Activated CD8-positive, alpha-beta memory T cell treated with anti-CD3 and anti-CD28 coated beads for 24 hours (primary cell): Measurements from ENCODE around the gene TMEM182.

Experiments
- DNase-seq: peaks from one replicate; pipeline ENCODE4 v3.0.0-alpha.2; 2020

Gene TMEM182

DNA sequence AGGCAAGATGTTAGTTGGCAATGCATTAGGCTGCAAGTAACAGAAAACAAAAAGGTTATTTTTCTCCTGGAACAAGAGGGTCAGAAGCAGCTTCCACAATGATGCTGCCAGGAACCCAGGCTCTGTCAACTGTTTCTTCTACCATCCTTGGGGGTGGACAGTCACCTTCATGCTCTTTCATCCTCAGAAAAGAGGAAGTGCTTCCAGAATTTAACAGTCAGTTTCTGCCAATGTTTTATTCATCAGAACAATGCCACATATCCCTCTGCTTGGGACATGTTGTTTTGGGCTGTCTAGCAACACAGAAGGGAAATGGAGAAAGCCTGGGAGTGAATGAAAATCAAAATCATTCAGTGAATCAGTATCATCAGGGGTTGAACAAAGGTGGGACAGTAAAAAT, 7.1 kb downstream of the TMEM182 start:
- no peak for DNase-seq

DNA sequence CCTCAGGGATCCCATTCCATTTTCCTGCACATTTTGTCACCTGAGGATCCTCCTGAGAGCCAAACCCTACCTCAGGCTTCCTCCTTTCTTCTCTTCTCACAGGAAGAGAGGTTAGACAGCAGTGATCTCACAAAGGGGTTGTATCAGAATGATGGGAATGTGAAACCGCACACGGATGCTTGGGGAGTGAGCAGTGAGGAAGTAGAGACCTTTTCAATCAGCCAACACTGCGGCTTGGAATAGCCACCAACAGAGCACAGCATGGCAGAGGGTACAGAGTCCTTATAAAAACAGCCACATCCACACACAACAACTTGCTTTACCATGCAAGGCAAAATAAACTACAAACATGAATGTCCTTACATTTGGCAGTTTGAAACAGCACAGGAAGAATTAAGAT, 8.7 kb downstream of the TMEM182 start:
- no peak for DNase-seq

DNA sequence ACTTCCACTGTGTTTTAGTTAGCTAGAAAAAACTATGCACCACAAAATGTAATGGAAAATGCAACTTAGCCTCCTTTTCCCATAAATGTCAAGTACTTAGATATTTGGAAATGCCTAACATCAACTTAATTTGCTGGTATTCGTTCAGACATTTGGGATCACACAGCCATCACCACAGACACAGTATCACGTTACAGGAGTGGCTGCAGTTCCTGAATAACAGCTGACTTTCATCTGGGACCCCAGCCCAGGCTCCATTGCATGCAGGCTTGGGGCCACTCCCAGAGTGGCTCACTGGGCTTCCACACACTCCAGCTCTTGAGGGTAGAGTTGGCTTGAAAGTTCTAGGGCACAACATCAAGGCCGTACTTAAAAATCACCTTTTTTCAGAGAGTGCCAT, 9.3 kb downstream of the TMEM182 start:
- DNase-seq, result no peak

- no peak for DNase-seq
Measured at GRCh38 chr2:102772659-102773058, 10.8 kb downstream of the TMEM182 start.

- DNase-seq, result no peak
Measured at GRCh38 chr2:102773149-102773705, 11.4 kb downstream of the TMEM182 start.

DNA sequence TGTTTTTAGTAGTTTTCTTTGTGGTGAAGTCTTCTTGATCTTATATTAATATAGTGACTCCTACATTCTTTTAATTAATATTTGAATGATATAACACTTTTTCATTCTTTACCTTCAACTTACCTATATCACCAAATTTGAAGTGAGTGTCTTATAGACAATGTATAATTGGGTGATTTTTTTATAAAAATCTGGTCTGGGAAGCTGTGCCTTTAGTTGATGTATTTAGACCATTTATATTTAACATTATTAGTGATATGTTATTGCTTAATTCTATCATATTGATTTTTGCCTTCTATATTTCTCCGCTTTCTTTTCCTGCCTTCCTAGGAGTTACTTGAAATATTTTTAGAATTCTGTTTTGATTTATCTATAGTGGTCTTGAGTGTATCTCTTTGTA, 16.4 kb downstream of the TMEM182 start:
- no peak for DNase-seq

- DNase-seq, result no peak
Measured at GRCh38 chr2:102780467-102780866, 18.6 kb downstream of the TMEM182 start.

DNA sequence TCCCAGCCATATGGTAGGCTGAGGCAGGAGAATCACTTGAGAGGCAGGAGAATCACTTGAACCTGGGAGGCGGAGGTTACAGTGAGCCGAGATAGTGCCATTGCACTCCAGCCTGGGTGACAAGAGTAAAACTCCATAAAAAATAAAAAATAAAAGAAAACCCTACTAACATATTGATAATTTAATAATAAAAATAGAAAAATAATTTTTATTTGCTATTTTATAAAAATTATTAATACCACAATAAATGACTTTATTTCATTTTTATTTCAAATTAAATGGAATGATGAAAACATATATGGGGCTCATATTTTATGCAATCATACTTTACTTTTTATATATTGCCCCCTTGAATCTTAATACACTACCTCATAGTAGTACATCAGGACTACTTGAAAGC, 20.4 kb downstream of the TMEM182 start:
- DNase-seq, result no peak

- no peak for DNase-seq
Measured at GRCh38 chr2:102782933-102783332, 21.1 kb downstream of the TMEM182 start.

DNA sequence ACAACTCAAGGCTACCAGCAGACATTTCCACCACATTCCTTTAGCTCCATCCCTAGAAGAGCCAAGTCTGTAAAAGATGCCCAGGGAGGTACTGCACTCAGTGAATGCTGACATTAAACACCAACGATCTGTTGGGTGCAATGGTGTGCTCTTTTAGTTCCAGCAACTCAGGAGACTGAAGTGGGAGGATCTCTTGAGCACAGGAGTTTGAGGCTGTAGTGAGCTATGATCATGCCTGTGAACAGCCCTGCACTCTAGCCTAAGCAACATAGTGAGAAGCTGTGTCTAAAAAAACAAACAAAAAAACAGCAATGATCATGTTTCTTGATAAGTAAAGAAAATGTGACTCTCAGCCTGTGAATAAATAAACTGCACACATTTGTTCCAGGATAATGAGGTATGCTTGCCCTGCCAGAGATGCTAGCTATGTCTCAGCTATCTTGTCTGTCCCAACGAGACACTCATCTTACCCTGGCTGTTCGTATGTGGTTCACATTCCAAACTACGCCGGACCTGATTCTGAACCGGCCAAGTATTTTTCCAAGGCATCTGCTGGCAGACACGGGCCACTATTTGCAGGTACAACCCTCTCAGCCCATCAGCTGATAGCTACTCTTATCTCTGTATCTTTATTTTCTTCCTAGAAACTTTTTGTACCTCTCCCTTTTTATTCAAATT, 21.8 kb downstream of the TMEM182 start:
- no peak for DNase-seq

- no peak for DNase-seq
Measured at GRCh38 chr2:102784940-102785339, 23.1 kb downstream of the TMEM182 start.

- no peak for DNase-seq
Measured at GRCh38 chr2:102788216-102788884, 26.5 kb downstream of the TMEM182 start.

GRCh38 chr2:102788885-102789260, 27.0 kb downstream of the TMEM182 start:
- no peak for DNase-seq

GRCh38 chr2:102789349-102790090, 27.7 kb downstream of the TMEM182 start:
- DNase-seq, result no peak

- no peak for DNase-seq
Measured at GRCh38 chr2:102790091-102790455, 28.2 kb downstream of the TMEM182 start.

GRCh38 chr2:102792568-102793208, 30.9 kb downstream of the TMEM182 start:
- DNase-seq, result no peak

GRCh38 chr2:102795641-102796040, 33.8 kb downstream of the TMEM182 start:
- DNase-seq, result no peak

GRCh38 chr2:102796337-102796736, 34.5 kb downstream of the TMEM182 start:
- no peak for DNase-seq

DNA sequence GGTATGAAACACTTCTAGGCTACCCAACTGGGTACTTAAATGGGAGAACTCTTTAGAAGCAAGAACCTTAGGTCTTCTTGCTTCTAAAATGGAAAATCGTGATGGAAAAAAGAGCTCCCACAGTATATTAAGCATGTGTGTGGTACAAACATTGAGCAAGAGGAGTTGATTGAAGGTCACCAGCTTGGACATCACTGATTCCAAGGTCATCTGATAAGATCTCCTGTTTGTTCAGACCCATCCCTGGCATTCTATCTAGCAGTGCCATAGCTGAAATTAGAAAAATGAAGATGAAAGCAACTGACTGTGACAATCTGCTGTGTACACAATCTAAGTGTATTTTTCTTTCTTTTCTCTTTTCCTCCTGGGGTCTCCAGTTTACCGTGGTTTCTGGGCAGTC, 35.7 kb downstream of the TMEM182 start:
- no peak for DNase-seq

DNA sequence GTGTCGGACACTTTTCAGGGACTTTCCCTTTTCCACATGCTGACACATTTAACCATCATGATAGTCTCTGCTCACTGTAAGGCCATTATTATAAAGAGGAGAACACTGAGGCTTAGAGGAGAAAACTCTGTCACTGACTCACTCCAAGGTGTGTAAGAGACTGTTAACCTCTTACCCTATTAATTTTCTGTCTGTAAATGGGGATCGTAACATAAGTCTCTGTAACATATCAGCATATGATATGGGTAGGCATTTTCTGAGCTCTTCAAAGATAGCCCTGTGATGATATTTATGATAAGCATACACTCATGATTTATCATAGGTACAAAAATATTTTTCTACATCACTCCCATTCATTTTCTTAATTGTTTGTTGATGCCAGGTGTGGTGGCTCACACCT, 36.4 kb downstream of the TMEM182 start:
- no peak for DNase-seq

DNA sequence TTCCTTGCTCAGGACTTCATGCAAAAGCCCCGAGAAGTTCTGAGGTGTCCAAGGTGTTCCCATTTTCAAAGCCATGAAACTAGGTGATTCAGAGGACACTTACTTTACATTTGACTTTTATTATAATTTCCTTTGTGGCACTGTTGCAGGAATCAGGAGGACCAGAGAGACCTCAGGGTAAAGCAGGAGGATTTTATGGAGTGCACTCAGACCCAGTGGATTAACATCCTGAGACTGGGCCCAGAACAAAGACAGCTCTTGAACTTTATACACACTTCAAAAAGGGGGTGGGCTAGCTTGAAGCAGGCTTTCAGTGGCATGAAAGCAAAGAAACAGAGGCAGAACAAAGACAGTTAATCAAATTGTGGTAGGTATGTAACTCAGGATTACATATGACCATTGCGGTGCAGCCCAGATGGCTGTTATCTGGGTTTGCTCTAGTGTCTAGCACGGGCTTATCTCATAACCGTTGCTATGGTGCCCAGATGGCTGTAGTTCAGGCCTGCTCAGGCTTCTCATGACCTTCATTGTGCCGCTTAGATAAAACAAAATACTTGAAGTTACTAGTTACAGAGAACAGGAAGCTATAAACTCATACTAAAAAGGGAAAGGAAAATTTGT, 39.4 kb downstream of the TMEM182 start:
- DNase-seq, result no peak

DNA sequence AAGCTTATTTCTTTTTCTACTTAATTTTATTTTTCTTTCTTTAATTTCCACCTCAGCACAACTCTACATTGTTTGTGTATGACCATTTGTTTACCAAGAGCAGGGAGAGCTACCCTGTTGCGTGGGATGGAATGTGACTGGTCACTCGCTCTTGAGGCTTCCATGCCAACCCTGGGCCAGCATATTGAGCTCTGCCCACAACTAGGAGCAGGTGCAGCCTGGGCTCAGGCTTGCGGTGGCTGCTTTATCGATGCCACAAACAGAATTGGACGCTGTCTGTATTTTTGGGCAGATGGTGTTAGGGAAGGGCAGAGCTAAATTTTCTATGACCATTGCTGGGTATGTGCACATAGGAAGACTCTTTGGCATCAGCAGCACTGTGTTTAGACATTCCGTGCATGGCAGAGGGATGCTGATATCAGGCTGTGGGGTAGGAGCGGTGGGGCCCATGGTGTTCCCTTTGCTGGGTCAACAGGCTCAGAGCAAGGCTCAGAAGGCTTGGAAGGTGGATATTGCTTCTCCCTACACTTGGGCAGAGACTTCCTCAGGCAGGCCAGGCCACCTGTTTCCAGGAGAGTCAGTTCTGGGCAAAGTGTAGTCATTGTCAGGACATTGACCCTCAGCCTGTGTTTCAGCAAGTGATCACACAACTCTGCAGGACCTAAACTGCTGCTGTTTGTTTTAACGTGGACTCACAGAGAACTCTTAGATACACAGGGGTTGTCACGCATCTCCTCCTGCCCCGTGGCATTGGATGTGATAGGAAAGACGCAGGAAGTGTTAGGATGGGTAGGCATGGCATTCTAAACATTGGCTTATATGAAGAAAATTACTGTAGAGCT, 40.2 kb downstream of the TMEM182 start:
- no peak for DNase-seq
